Measurements from ENCODE around the gene ALK.

GRCh38 chr2:29902356-29902755, 19.0 kb downstream of the ALK start:
- TF ChIP-seq CTCF (IDR thresholded peaks at IDR 0.05), result no peak
- no peak for TF ChIP-seq POLR2A (IDR thresholded peaks at IDR 0.05)

Data from Peyer's patch (tissue), 4 donors.